ENCODE results near the gene NEDD4L. TPM values are rescaled to one million over a fixed set of nuclear protein-coding genes. Genes with fewer than 3 reads are reported as not detected.

The NEDD4L gene
- total and polyA plus RNA-seq, 4 donors: 40.2 to 308 (median 148) TPM

DNA sequence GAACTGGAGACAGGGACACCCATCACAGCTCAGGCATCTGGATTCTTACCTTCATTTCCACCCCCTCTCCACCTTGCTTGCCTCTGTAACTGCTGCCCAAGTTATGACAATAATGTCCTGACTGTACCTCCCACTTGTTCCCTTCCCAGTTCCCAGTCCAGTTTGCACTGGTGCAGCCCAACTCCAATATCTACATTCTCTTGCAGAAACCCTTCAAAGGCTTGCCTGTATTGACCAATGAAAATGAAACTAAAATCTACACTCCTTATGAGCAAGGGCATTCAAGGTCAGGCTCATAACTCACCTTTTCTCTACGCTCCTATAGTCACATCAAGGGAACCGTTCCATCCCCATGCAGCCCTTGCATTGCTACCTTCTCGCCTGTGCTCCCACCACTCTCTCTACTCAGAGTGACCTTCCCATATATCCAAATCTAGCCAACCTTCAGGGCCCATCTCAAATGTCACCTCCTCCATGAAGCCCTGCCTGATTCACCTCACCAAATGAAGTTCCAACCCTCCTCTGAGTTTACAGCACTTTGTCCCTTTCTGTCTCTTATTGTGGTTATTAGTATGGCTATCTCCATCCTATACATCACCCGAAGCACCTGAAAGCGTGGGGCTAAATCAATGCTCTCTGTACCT is 365.9 kb downstream of the NEDD4L start:
- Histone ChIP-seq H3K4me1 (ENCODE audit: control insufficient read depth in 5 of 5, insufficient read depth in 5 of 5, low read length in 5 of 5) (peaks cover 0 to 2% (median 0%) of the 10 kb centered on the region in 5 donors), H3K27ac (ENCODE audit: low read depth in 1 of 2, low read length in 1 of 2) (no peak overlapping the region), H3K4me3 (no peak overlapping the region), H3K36me3 (ENCODE audit: control insufficient read depth in 4 of 4, insufficient read depth in 4 of 4, low read length in 4 of 4) (no peaks in the 10 kb centered on the region), H3K9ac (ENCODE audit: insufficient read depth in 1 of 2, low read length in 2 of 2) (no peak overlapping the region), H3K9me3 (ENCODE audit: control insufficient read depth in 4 of 4, insufficient read depth in 3 of 4, low read length in 3 of 4) (no peaks in the 10 kb centered on the region), H3K27me3 (ENCODE audit: control insufficient read depth in 3 of 3, insufficient read depth in 3 of 3, low read length in 2 of 3) (no peaks in the 10 kb centered on the region)
- WGBS, 2 donors: 93 to 94% methylated on average over 5 of the region's 5 CpGs
- no peak for DNase-seq
- TF ChIP-seq, protein P1, sequence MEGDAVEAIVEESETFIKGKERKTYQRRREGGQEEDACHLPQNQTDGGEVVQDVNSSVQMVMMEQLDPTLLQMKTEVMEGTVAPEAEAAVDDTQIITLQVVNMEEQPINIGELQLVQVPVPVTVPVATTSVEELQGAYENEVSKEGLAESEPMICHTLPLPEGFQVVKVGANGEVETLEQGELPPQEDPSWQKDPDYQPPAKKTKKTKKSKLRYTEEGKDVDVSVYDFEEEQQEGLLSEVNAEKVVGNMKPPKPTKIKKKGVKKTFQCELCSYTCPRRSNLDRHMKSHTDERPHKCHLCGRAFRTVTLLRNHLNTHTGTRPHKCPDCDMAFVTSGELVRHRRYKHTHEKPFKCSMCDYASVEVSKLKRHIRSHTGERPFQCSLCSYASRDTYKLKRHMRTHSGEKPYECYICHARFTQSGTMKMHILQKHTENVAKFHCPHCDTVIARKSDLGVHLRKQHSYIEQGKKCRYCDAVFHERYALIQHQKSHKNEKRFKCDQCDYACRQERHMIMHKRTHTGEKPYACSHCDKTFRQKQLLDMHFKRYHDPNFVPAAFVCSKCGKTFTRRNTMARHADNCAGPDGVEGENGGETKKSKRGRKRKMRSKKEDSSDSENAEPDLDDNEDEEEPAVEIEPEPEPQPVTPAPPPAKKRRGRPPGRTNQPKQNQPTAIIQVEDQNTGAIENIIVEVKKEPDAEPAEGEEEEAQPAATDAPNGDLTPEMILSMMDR (IDR thresholded peaks at IDR 0.05; ENCODE audit: control extremely low read depth, extremely low read depth): no peak
- ATAC-seq (ENCODE audit: insufficient read depth, low FRiP score): no peak

DNA sequence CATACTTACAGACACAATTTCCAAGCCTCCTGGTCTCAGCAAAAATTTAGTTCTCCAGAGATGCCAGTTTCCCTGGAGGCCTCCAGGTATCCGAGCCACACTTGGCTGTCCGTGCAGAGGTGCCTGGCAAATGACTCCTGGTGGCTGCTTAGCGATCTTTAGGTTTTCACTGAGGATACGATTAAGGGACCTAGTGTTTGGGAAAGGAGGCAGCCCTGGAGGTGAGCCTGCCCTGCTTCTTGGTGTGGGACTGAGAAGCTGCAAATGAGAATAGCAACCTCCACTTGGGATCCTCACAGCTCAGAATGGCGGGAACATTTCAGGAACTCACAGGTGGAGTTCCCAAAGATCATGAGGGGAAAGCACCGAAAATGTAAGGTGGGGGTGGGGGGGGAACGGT is 367.3 kb downstream of the NEDD4L start:
- H3K4me3 ChIP-seq: no peak overlapping the region
- no peaks in the 10 kb centered on the region for H3K27me3 ChIP-seq (ENCODE audit: control insufficient read depth in 3 of 3, insufficient read depth in 3 of 3, low read length in 2 of 3)
- H3K4me1 ChIP-seq (ENCODE audit: control insufficient read depth in 5 of 5, insufficient read depth in 5 of 5, low read length in 5 of 5): peaks cover 0 to 4% (median 0%) of the 10 kb centered on the region in 5 donors
- no peaks in the 10 kb centered on the region for H3K9me3 ChIP-seq (ENCODE audit: control insufficient read depth in 4 of 4, insufficient read depth in 3 of 4, low read length in 3 of 4)
- H3K27ac ChIP-seq (ENCODE audit: low read depth in 1 of 2, low read length in 1 of 2): no peak overlapping the region
- no peaks in the 10 kb centered on the region for H3K36me3 ChIP-seq (ENCODE audit: control insufficient read depth in 4 of 4, insufficient read depth in 4 of 4, low read length in 4 of 4)
- 89 to 92% methylated on average over 7 of the region's 7 CpGs for WGBS, 2 donors
- no peak for DNase-seq
- H3K9ac ChIP-seq (ENCODE audit: insufficient read depth in 1 of 2, low read length in 2 of 2): no peak overlapping the region
- TF ChIP-seq, protein P1 (IDR thresholded peaks at IDR 0.05; ENCODE audit: control extremely low read depth, extremely low read depth): no peak
- ATAC-seq (ENCODE audit: insufficient read depth, low FRiP score): no peak

DNA sequence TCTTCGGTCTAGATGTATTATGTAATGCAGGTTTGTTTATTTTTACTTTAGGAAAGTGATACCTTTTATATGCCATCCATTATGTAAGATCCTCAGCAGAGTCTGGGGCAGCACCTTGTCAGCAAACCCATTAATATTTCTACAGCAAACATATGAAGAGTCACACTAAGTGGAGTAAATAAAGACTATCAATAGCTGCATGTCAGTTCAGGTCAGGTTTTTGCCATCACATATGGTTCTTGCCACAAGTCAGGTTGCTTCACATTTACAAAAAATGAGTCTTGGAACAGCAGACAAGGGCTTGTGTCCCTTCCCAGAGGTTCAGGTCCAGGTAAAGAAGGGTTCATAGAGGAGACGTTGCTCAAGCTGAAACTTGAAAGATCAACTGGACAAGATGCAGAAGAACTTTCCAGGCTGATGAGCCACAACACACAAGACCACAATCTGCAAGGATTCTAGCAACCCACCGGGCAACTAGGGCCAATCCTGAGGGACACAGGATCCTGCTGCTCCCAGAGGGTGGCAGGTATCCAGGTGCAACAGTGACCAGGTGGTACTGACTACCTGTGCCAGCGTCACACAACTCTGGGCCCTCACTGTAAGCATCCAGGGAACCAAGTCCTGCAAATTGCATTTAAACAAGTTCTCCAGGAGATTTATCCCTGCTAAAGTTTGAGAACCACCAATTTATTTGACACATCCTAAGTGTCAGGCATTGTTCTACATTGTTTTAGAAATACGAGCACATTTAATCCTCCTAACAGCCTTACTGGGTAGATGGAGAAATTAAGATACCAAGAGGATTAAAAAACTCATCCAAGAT is 369.0 kb downstream of the NEDD4L start:
- Histone ChIP-seq H3K27me3 (ENCODE audit: control insufficient read depth in 3 of 3, insufficient read depth in 3 of 3, low read length in 2 of 3) (no peaks in the 10 kb centered on the region), H3K36me3 (ENCODE audit: control insufficient read depth in 4 of 4, insufficient read depth in 4 of 4, low read length in 4 of 4) (no peaks in the 10 kb centered on the region), H3K4me1 (ENCODE audit: control insufficient read depth in 5 of 5, insufficient read depth in 5 of 5, low read length in 5 of 5) (peaks cover 0 to 14% (median 2%) of the 10 kb centered on the region in 5 donors), H3K27ac (ENCODE audit: low read depth in 1 of 2, low read length in 1 of 2) (no peak overlapping the region), H3K9ac (ENCODE audit: insufficient read depth in 1 of 2, low read length in 2 of 2) (no peak overlapping the region), H3K9me3 (ENCODE audit: control insufficient read depth in 4 of 4, insufficient read depth in 3 of 4, low read length in 3 of 4) (no peaks in the 10 kb centered on the region), H3K4me3 (no peak overlapping the region)
- TF ChIP-seq, protein P1 (IDR thresholded peaks at IDR 0.05; ENCODE audit: control extremely low read depth, extremely low read depth): no peak
- 84 to 88% methylated on average over 5 of the region's 5 CpGs for WGBS, 2 donors
- DNase-seq: no peak
- ATAC-seq (ENCODE audit: insufficient read depth, low FRiP score): no peak

All from lung (tissue), 12 donors.